Activated CD8-positive, alpha-beta memory T cell treated with anti-CD3 and anti-CD28 coated beads, Interleukin-2, amount 50 U/mL, for 24 hours (primary cell): ENCODE measurements around the gene MEP1A.
"Not testable (repeated sequence)": the region's sequence is repeated elsewhere in the genome, so short reads cannot be mapped to it uniquely, and the experiment has no call there.

Experiments used
- DNase-seq: peaks from one replicate; pipeline ENCODE4 v3.0.0-alpha.2; 2020; ENCODE audit errors: extremely low read depth

The MEP1A gene

GRCh38 chr6:46793138-46793537 is at the start of gene MEP1A:
TSS of gene MEP1A (plus strand) at chr6:46793389. CDS start at chr6:46793399, 10 bp downstream.
- DNase-seq = no peak

DNA sequence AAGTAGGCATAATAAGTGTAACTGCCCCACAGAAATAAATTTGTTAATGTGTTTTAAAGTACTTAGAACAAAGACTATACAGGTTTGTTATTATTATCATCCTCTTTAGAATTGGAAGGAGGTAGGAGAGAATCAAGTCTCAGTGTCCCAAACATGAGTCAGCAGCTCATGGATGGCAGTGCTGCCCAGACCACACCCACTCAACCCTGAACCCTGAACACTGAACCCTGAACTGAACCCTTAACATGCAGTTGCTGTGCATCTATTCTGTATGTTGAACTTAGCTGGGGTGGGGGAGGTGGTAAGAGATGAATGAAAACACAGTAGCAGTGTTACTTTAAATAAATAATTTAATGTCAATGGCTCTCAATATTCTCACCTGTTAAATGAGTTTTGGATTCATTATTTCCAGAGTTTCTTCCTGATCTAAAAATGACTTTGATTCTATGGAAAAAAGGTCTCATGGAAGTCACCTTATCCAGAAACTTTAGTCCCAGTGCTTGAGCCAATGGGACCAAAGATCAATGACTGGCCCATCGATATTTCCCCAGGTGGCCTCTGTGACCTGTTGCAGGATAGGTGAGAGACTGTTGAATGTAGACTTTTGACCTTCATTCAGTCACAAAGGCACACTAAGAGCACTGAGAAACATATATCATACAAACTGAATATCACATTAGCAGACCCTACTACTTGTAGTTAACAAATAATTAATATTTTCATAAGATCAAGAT is 49.6 kb upstream of the MEP1A start:
- DNase-seq = no peak

- not testable (repeated sequence) for DNase-seq
Measured at GRCh38 chr6:46744159-46744725, 48.9 kb upstream of the MEP1A start.

GRCh38 chr6:46745973-46746372 is 47.2 kb upstream of the MEP1A start:
- DNase-seq = no peak

DNA sequence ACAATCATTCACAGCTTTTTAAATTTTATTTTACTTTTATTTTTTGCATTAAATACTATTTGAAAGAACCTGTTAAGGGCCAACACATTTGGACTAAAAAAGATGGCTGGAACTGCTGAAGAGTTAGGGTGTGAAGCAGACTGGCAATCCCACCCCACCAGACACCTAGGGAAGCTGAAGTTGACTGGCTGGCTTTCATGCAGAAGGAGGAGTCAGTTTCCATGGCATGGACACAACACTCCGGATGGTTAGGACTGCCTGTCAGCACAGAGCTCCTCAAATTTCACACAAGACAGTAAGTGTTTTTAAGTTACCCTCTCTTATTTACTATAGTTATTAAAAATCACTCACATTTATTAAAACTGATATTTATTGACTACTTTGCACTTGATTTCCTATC is 46.5 kb upstream of the MEP1A start, which contains the start of gene ANKRD66:
TSS of gene ANKRD66 (plus strand) at position 238 of the 400 bp plus-strand sequence. CDS start 5,016 bp downstream, outside the sequence.
- no peak for DNase-seq

GRCh38 chr6:46748940-46749503 is 44.2 kb upstream of the MEP1A start:
- no peak for DNase-seq

- DNase-seq = no peak
Measured at GRCh38 chr6:46749731-46750130, 43.5 kb upstream of the MEP1A start.

- no peak for DNase-seq
Measured at GRCh38 chr6:46751658-46752057, 41.5 kb upstream of the MEP1A start.

GRCh38 chr6:46755865-46756264 is 37.3 kb upstream of the MEP1A start:
- no peak for DNase-seq

GRCh38 chr6:46756469-46757213 is 36.5 kb upstream of the MEP1A start:
- no peak for DNase-seq

- no peak for DNase-seq
Measured at GRCh38 chr6:46757214-46757596, 36.0 kb upstream of the MEP1A start.

- DNase-seq = no peak
Measured at GRCh38 chr6:46758960-46759753, 34.0 kb upstream of the MEP1A start.

DNA sequence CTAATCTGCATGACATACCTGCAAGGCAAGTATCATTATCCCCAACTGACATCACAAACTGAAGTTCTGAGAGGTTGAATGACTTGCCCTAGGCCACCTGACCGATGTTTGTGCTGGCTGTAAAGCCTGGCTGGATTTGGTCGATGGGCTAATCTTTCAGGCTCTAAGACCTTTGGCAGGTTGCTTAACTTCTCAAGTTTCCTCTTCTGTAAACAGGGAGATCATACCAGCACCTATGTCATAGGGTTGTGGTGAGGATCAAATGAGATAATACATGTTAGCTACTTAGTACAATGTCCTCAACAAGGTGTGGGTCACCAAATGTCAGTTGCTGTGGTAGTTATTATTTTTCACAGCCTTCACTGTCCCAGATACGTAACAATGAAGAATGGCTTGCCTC is 32.3 kb upstream of the MEP1A start:
- DNase-seq = no peak

DNA sequence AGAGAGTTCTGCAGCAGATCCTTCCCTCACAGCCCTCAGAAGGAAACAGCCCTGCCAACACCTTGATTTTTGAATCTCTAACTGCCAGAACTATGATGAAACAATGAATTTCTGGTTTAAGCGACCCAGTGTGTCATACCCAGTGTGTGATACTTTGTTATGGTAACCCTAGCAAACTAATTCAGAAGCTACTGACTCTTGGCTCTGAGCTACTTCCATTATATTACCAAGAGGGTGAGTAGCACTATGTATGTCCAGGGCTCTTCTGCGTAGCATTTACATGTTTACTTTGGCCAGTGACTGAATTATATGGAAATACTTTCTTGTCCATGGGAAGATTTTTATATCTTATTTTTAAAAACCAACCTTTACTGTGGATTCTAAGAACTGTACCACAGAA is 29.7 kb upstream of the MEP1A start:
- no peak for DNase-seq

DNA sequence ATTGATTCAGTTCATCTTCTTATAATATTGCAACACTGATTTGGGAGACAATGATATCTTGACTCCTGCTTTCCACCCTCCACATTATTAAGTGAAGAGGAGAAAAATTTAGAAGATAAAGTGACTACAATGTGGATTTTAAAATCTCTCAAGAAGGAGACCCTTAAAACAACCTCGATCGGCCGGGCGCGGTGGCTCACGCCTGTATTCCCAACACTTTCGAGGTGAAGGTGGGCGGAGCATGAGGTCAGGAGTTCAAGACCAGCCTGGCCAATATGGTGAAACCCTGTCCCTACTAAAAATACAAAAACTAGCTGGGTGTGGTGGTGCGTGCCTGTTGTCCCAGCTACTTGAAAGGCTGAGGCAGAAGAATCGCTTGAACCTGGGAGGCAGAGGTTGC is 28.9 kb upstream of the MEP1A start:
- DNase-seq = not testable (repeated sequence)

DNA sequence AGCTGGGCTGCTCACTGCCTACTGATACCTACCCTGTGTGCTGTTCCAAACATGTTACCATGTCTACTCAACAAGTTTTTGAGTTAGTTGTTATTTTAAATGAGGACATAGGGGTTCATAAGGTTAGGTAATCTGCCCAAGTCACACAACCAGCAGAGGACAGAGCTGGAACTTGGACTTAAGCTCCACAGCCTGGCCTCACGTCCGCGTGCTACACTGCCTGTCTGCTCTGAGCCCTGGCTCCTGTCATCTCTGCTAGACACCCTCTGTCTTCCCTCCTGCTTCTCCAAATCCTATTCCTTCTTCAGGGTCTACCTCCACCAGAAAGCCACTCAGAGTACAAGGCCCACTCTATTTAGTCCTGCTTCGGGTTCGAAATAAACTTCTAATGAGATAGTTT is 28.2 kb upstream of the MEP1A start:
- no peak for DNase-seq

GRCh38 chr6:46772016-46772415 is 21.2 kb upstream of the MEP1A start:
- no peak for DNase-seq

DNA sequence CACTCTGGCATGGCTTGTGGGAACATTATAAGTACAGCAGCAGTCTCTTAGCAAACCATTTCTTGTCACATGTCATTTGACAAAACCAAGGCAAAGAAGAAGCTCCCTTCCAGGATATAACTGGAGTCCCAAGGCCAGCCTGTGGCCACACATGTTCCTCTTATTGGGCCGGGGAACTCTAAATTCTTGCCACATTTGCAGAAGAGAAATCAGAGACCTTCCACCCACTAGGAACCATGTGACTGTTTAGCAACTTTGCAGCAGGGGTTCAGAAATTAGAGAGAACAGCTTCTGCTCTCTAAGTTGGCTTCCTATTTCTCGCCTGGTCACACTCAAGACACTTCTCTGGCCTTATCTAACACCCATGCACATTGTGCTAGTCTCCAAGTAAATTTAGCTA is 20.4 kb upstream of the MEP1A start:
- no peak for DNase-seq

- no peak for DNase-seq
Measured at GRCh38 chr6:46773201-46773855, 19.9 kb upstream of the MEP1A start.

DNA sequence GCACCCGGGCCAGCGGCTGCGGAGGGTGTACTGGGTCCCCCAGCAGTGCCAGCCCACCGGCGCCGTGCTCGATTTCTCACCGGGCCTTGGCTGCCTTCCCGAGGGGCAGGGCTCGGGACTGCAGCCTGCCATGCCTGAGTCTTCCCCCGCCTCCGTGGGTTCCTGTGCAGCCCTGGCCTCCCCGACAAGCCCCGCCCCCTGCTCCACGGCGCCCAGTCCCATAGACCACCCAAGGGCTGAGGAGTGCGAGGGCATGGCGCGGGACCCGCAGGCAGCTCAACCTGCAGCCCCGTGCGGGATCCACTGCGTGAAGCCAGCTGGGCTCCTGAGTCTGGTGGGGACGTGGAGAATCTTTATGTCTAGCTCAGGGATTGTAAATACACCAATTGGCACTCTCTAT is 18.5 kb upstream of the MEP1A start:
- DNase-seq = not testable (repeated sequence)

GRCh38 chr6:46776070-46776712 is 17.0 kb upstream of the MEP1A start:
- no peak for DNase-seq
